ENCODE measurements around the gene PAIP2. TPM values are rescaled to one million over a fixed set of nuclear protein-coding genes. Genes with fewer than 3 reads are reported as not detected.

PAIP2 gene
- total RNA-seq, 4 donors from 2014 or later = 78.5 to 131 (median 93.3) TPM

DNA sequence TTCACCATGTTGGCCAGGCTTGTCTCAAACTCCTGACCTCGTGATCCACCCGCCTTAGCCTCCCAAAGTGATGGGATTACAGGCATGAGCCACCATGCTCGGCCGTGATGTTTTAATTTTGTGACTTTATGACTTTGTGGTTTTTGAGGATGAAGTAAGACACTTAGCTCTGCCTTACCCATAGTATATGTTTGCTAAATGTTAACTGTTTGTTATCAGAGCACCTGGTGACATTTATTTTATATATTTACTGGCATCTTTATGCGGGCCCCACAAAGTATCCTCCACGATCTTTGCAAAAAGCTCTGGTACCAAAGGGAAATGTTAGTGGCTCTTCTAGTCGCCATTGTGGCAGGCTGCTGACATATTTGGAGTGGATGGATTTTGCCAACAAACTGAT is 34.7 kb downstream of the PAIP2 start:
- H3K4me1 ChIP-seq = peaks cover 0 to 31% (median 0%) of the 10 kb centered on the region in 3 donors
- TF ChIP-seq, protein P1, sequence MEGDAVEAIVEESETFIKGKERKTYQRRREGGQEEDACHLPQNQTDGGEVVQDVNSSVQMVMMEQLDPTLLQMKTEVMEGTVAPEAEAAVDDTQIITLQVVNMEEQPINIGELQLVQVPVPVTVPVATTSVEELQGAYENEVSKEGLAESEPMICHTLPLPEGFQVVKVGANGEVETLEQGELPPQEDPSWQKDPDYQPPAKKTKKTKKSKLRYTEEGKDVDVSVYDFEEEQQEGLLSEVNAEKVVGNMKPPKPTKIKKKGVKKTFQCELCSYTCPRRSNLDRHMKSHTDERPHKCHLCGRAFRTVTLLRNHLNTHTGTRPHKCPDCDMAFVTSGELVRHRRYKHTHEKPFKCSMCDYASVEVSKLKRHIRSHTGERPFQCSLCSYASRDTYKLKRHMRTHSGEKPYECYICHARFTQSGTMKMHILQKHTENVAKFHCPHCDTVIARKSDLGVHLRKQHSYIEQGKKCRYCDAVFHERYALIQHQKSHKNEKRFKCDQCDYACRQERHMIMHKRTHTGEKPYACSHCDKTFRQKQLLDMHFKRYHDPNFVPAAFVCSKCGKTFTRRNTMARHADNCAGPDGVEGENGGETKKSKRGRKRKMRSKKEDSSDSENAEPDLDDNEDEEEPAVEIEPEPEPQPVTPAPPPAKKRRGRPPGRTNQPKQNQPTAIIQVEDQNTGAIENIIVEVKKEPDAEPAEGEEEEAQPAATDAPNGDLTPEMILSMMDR (IDR thresholded peaks at IDR 0.05) = no peak
- no peak for TF ChIP-seq POLR2AphosphoS5 (IDR thresholded peaks at IDR 0.05)
- TF ChIP-seq EP300 (IDR thresholded peaks at IDR 0.05) = no peak
- no peak for TF ChIP-seq POLR2A (IDR thresholded peaks at IDR 0.05)
- 92 to 93% methylated on average over 6 of the region's 7 CpGs for WGBS, 2 donors (ENCODE audit: low coverage in 1 of 2)
- ATAC-seq = no peak
- H3K27ac ChIP-seq = no peak overlapping the region
- no peak overlapping the region for H3K4me3 ChIP-seq
- H3K9me3 ChIP-seq = no peaks in the 10 kb centered on the region
- no peaks in the 10 kb centered on the region for H3K27me3 ChIP-seq
- peaks cover 0 to 44% of the 10 kb centered on the region in 2 donors for H3K36me3 ChIP-seq

DNA sequence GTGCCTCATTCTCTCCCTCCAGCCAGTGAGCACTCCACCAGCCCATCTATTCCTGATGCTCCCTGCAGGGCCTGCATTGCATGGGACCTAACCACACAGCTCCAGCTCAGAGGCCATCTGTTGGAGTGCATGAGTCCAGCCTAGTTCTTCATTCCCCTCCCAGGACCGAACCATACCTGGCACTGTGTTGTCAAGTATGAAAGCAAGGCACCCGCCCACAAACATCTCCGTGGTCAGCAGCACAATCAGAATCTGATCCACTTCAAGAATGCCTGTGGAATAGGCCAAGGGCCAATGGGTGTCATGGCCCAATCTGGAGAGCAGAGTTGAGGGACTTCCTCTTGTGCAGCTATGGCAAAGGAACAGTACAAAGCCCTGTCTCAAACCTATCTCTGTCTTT is 35.6 kb downstream of the PAIP2 start:
- TF ChIP-seq POLR2A (IDR thresholded peaks at IDR 0.05) (no peak), EP300 (IDR thresholded peaks at IDR 0.05) (no peak), POLR2AphosphoS5 (IDR thresholded peaks at IDR 0.05) (no peak)
- TF ChIP-seq, protein P1 (IDR thresholded peaks at IDR 0.05) = no peak
- no peaks in the 10 kb centered on the region for H3K27me3 ChIP-seq
- ATAC-seq = no peak
- WGBS, 2 donors (ENCODE audit: low coverage in 1 of 2) = 94 to 100% methylated on average over 1 to 3 of the region's 3 CpGs
- H3K36me3 ChIP-seq = peaks cover 0 to 36% of the 10 kb centered on the region in 2 donors
- H3K4me3 ChIP-seq = no peak overlapping the region
- H3K9me3 ChIP-seq = no peaks in the 10 kb centered on the region
- no peak overlapping the region for H3K27ac ChIP-seq
- H3K4me1 ChIP-seq = peaks cover 0 to 31% (median 0%) of the 10 kb centered on the region in 3 donors

DNA sequence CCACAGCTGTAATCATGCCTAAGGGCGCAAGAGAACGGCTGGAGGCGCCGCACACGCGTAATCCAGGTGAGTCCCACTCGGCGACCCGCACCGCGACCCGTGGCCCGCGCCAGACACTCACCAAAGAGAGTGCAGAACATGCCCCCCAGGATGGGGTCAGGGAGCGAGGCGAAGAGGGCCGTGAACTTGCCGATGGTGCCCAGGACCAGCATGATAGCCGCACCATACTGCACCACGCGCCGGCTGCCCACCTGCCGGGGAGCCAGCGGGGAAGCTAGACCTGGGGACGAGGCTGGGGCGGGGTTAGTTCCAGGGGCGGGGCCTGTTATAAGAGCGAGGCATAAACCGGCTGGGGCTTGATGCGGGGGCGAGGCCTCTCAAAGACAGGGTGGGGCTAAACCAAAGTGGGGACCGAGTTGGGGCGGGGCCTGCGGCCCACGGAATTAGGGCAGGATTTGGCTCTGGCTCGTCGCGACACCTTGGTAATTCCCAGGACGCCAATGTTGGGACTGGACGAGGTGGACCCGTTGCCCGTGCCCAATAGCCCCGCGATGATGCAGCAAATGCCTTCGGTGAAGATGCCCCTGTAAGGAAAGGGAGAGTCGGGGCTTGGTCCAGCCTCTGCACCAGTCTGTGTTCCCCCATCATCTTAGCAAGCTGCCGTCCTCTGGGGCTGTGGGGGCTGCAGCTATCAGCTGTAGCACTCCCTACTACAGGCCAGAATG is 36.6 kb downstream of the PAIP2 start:
- Histone ChIP-seq H3K4me3 (no peak overlapping the region), H3K36me3 (peaks cover 0 to 27% of the 10 kb centered on the region in 2 donors), H3K9me3 (no peaks in the 10 kb centered on the region), H3K4me1 (peaks cover 0 to 28% (median 0%) of the 10 kb centered on the region in 3 donors), H3K27ac (no peak overlapping the region), H3K27me3 (no peaks in the 10 kb centered on the region)
- TF ChIP-seq EP300 (IDR thresholded peaks at IDR 0.05) (no peak), POLR2AphosphoS5 (IDR thresholded peaks at IDR 0.05) (no peak), POLR2A (IDR thresholded peaks at IDR 0.05) (no peak)
- TF ChIP-seq, protein P1 (IDR thresholded peaks at IDR 0.05) = no peak
- no peak for ATAC-seq
- WGBS, 2 donors (ENCODE audit: low coverage in 1 of 2) = 58% methylated on average over 5 of the region's 47 CpGs; no CpG with 5 or more reads in 1 of the 2 donors

DNA sequence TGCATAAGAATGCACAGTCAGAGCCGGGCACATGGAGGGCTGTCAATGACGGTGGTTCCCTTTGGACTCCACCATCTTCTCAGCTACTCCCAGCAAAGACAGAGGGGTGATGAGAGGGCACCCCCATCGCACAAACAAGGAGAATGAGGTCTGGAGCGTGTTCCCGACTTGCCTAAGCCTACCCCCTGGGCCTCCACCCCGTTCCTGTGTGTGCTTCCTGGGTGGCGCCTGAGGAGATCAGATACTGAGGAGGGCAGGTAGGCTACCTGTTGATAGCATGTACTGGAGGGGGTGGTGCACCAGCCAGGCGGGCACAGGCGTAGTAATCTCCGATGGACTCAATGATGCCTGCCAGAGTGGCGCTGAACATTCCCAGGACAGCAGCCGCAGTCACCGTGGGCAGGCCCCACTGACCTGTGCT is 37.3 kb downstream of the PAIP2 start:
- Histone ChIP-seq H3K4me1 (peaks cover 0 to 25% (median 0%) of the 10 kb centered on the region in 3 donors), H3K36me3 (peaks cover 0 to 20% of the 10 kb centered on the region in 2 donors), H3K27ac (no peak overlapping the region), H3K9me3 (no peaks in the 10 kb centered on the region), H3K4me3 (no peak overlapping the region), H3K27me3 (no peaks in the 10 kb centered on the region)
- TF ChIP-seq POLR2A (IDR thresholded peaks at IDR 0.05) (no peak), POLR2AphosphoS5 (IDR thresholded peaks at IDR 0.05) (no peak)
- TF ChIP-seq, protein P1 (IDR thresholded peaks at IDR 0.05) = no peak
- ATAC-seq = no peak
- 72% methylated on average over 5 of the region's 13 CpGs; no CpG with 5 or more reads in 1 of the 2 donors for WGBS, 2 donors (ENCODE audit: low coverage in 1 of 2)
